Measurements from ENCODE around the gene CNKSR2.
A peak's percentile ranks its signal among the peaks of the same experiment; 100 is the strongest.

- TF ChIP-seq, protein P1, sequence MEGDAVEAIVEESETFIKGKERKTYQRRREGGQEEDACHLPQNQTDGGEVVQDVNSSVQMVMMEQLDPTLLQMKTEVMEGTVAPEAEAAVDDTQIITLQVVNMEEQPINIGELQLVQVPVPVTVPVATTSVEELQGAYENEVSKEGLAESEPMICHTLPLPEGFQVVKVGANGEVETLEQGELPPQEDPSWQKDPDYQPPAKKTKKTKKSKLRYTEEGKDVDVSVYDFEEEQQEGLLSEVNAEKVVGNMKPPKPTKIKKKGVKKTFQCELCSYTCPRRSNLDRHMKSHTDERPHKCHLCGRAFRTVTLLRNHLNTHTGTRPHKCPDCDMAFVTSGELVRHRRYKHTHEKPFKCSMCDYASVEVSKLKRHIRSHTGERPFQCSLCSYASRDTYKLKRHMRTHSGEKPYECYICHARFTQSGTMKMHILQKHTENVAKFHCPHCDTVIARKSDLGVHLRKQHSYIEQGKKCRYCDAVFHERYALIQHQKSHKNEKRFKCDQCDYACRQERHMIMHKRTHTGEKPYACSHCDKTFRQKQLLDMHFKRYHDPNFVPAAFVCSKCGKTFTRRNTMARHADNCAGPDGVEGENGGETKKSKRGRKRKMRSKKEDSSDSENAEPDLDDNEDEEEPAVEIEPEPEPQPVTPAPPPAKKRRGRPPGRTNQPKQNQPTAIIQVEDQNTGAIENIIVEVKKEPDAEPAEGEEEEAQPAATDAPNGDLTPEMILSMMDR (IDR thresholded peaks at IDR 0.05; ENCODE audit: low read depth, low read length), result peak; percentile 28
- TF ChIP-seq POLR2A (IDR thresholded peaks at IDR 0.05; ENCODE audit: extremely low read depth, insufficient read length), result no peak
Measured at GRCh38 chrX:21479695-21480270, 105.6 kb downstream of the CNKSR2 start.
